ENCODE measurements around the gene RHBDF2. TPM values are rescaled to one million over a fixed set of nuclear protein-coding genes. Genes with fewer than 3 reads are reported as not detected.

The RHBDF2 gene
- total RNA-seq, 4 donors from 2014 or later, result 11.4 to 29.8 (median 23.3) TPM

- TF ChIP-seq, protein P1, sequence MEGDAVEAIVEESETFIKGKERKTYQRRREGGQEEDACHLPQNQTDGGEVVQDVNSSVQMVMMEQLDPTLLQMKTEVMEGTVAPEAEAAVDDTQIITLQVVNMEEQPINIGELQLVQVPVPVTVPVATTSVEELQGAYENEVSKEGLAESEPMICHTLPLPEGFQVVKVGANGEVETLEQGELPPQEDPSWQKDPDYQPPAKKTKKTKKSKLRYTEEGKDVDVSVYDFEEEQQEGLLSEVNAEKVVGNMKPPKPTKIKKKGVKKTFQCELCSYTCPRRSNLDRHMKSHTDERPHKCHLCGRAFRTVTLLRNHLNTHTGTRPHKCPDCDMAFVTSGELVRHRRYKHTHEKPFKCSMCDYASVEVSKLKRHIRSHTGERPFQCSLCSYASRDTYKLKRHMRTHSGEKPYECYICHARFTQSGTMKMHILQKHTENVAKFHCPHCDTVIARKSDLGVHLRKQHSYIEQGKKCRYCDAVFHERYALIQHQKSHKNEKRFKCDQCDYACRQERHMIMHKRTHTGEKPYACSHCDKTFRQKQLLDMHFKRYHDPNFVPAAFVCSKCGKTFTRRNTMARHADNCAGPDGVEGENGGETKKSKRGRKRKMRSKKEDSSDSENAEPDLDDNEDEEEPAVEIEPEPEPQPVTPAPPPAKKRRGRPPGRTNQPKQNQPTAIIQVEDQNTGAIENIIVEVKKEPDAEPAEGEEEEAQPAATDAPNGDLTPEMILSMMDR (IDR thresholded peaks at IDR 0.05 in 4 of 5, conservative IDR thresholded peaks at IDR 0.05 in 1 of 5), result no peak
- TF ChIP-seq POLR2A (IDR thresholded peaks at IDR 0.05), result no peak
- H3K27ac ChIP-seq, result no peak overlapping the region
- ATAC-seq, result no peak
- no peaks in the 10 kb centered on the region for H3K9me3 ChIP-seq
- intact Hi-C loops (cut with DNase I; ENCODE audit: low total_unique reads), result no loop called here
- H3K4me3 ChIP-seq, result no peak overlapping the region
- peaks cover 0 to 47% of the 10 kb centered on the region in 2 donors for H3K36me3 ChIP-seq
- in situ Hi-C loops (cut with MboI; ENCODE audit: low sequenced_read_pairs in 4 of 4), result no loop called here
- no peak for DNase-seq
- H3K4me1 ChIP-seq, result no peaks in the 10 kb centered on the region
- no peaks in the 10 kb centered on the region for H3K27me3 ChIP-seq
These were observed 29.5 kb downstream of the RHBDF2 start for GRCh38 chr17:76471498-76472257.

GRCh38 chr17:76469991-76470739, 31.1 kb downstream of the RHBDF2 start:
- ATAC-seq (no peak), DNase-seq (no peak)
- no peak overlapping the region for H3K27ac ChIP-seq
- in situ Hi-C loops (cut with MboI; ENCODE audit: low sequenced_read_pairs in 4 of 4), result loop anchor here (5.0 kb wide), 1 partner anchor 37 kb away; no protein-coding TSS in a partner anchor
- intact Hi-C loops (cut with DNase I; ENCODE audit: low total_unique reads), result no loop called here
- TF ChIP-seq POLR2A (IDR thresholded peaks at IDR 0.05), result no peak
- TF ChIP-seq, protein P1 (IDR thresholded peaks at IDR 0.05 in 4 of 5, conservative IDR thresholded peaks at IDR 0.05 in 1 of 5), result no peak
- no peaks in the 10 kb centered on the region for H3K27me3 ChIP-seq
- H3K4me3 ChIP-seq, result no peak overlapping the region
- peaks cover 0 to 45% of the 10 kb centered on the region in 2 donors for H3K36me3 ChIP-seq
- H3K9me3 ChIP-seq, result no peaks in the 10 kb centered on the region
- H3K4me1 ChIP-seq, result peaks cover 0 to 3% of the 10 kb centered on the region in 2 donors

DNA sequence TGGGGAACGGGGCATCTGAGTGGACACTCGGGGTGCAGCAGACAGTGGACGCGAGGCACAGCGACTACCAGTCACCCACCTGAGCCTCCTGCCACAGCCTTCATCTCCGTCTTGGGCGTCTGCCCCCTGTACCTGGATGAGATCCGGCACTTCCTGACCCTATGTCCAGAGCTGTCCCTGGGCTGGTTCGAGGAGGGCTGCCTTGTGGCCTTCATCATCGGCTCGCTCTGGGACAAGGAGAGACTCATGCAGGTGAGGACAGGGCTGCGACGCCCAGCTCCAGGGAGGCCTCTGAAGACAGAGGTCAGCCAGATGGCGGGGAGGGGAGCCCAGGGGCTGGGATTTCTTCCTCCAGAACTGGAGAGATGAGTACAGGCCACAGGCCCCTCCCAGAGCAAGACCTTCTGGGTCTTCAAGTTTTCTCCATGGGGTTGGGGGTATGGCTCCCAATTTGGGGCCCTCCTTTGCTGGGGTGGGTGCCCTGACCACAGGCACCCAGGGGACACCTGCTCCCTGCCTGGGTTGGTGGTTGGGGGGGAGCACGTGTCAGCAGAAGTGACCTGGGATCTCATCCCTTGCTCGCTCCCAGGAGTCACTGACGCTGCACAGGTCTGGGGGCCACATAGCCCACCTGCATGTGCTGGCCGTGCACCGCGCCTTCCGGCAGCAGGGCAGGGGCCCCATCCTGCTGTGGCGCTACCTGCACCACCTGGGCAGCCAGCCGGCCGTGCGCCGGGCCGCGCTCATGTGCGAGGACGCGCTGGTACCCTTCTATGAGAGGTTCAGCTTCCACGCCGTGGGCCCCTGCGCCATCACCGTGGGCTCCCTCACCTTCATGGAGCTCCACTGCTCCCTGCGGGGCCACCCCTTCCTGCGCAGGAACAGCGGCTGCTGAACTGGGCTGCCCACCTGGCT, 31.9 kb downstream of the RHBDF2 start:
- H3K9me3 ChIP-seq, result no peaks in the 10 kb centered on the region
- in situ Hi-C loops (cut with MboI; ENCODE audit: low sequenced_read_pairs in 4 of 4) (loop anchor here (5.0 kb wide), 1 partner anchor 38 kb away; no protein-coding TSS in a partner anchor), intact Hi-C loops (cut with DNase I; ENCODE audit: low total_unique reads) (no loop called here)
- peaks cover 0 to 36% of the 10 kb centered on the region in 2 donors for H3K36me3 ChIP-seq
- peaks cover 0 to 3% of the 10 kb centered on the region in 2 donors for H3K4me1 ChIP-seq
- no peak overlapping the region for H3K27ac ChIP-seq
- TF ChIP-seq POLR2A (IDR thresholded peaks at IDR 0.05), result no peak
- TF ChIP-seq, protein P1 (IDR thresholded peaks at IDR 0.05 in 4 of 5, conservative IDR thresholded peaks at IDR 0.05 in 1 of 5), result no peak
- H3K27me3 ChIP-seq, result no peaks in the 10 kb centered on the region
- no peak overlapping the region for H3K4me3 ChIP-seq
- DNase-seq, result no peak
- no peak for ATAC-seq

GRCh38 chr17:76468634-76469010, 32.6 kb downstream of the RHBDF2 start:
- Histone ChIP-seq H3K27me3 (no peaks in the 10 kb centered on the region), H3K36me3 (peaks cover 0 to 29% of the 10 kb centered on the region in 2 donors), H3K4me3 (no peak overlapping the region), H3K9me3 (no peaks in the 10 kb centered on the region), H3K4me1 (peaks cover 0 to 3% of the 10 kb centered on the region in 2 donors), H3K27ac (no peak overlapping the region)
- intact Hi-C loops (cut with DNase I; ENCODE audit: low total_unique reads) (no loop called here), in situ Hi-C loops (cut with MboI; ENCODE audit: low sequenced_read_pairs in 4 of 4) (loop anchor here (5.0 kb wide), 1 partner anchor 39 kb away; no protein-coding TSS in a partner anchor)
- ATAC-seq (no peak), DNase-seq (no peak)
- TF ChIP-seq POLR2A (IDR thresholded peaks at IDR 0.05), result no peak
- TF ChIP-seq, protein P1 (IDR thresholded peaks at IDR 0.05 in 4 of 5, conservative IDR thresholded peaks at IDR 0.05 in 1 of 5), result no peak
